PC-9 (cell line): ENCODE data around the gene CYB5D1.

Source experiments
- CTCF ChIP-seq: fragments of 200-600 bp; sonication (generic); conservative IDR thresholded peaks from 2 replicates; pipeline ENCODE4 v1.6.1; 2017; ENCODE audit warnings: mixed run types, antibody characterized with exemption, mild to moderate bottlenecking, moderate library complexity
- EZH2 ChIP-seq: fragments of 200-600 bp; sonication (generic); IDR thresholded peaks from 2 replicates; pipeline ENCODE4 v1.8.0; 2017; ENCODE audit warnings: antibody characterized with exemption, low read depth

DNA sequence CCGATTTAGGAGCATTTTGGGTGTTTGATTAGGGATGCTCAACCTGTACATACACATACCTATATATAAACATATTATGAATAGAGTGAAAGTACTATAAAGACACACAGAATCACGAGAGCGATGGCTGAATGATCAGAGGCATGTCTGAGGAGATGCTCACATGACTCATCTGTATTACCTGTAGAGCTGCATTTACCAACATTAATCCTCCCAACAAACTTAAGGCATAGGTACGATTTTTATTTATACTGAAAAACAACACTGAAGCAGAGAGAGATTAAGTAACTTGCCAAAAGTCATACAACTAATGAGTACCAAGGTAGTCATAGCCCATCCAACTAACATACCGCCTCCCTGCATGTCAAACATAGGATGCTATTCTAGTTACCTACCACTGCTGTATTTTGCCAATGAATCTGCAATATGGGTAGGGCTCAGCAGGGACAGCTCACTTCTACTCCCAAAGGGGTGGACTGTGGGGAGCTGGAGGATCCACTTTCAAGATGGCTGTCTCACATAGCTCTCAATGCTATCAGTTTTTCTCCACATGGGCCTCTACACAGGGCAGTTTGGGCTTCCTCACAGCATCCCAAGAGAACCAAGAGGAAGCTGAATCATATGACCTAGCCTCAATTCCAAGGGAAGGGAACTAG, 7.3 kb downstream of the CYB5D1 start:
- TF ChIP-seq CTCF (no peak), EZH2 (no peak)
